RCC 7860 (cell line): Measurements from ENCODE around the gene POU2F2.

Experiments
- DNase-seq: peaks from one replicate; pipeline ENCODE4 v3.0.0-alpha.2; 2015; ENCODE audit warnings: low spot score
- FAIRE-seq: peaks from 2 replicates; lab custom pipeline; 2012; peaks lifted over from hg19 to GRCh38; lab: Jason Lieb, UNC

The POU2F2 gene

GRCh38 chr19:42132030-42132628 lies at the start of gene POU2F2:
Gene POU2F2, minus strand, starts transcription at chr19:42132446. Its CDS starts 35 bp downstream, at chr19:42132411.
- DNase-seq (no peak), FAIRE-seq (no peak)

- FAIRE-seq (no peak), DNase-seq (no peak)
Observed at GRCh38 chr19:42178791-42179674, 46.8 kb upstream of the POU2F2 start.

GRCh38 chr19:42177686-42178019 lies 45.4 kb upstream of the POU2F2 start:
- FAIRE-seq = no peak

GRCh38 chr19:42176990-42177685 lies 44.9 kb upstream of the POU2F2 start:
- DNase-seq (no peak), FAIRE-seq (no peak)

More at GRCh38 chr19:42177686-42178019, 45.4 kb upstream of the POU2F2 start:
- DNase-seq = no peak

- FAIRE-seq (no peak), DNase-seq (no peak)
Observed at GRCh38 chr19:42176649-42176989, 44.4 kb upstream of the POU2F2 start.

- FAIRE-seq = no peak
- DNase-seq = no peak
Observed at GRCh38 chr19:42175952-42176648, 43.9 kb upstream of the POU2F2 start.

- FAIRE-seq (no peak), DNase-seq (no peak)
Observed at GRCh38 chr19:42174958-42175734, 42.9 kb upstream of the POU2F2 start.

GRCh38 chr19:42174188-42174587 lies 41.9 kb upstream of the POU2F2 start:
- no peak for FAIRE-seq
- no peak for DNase-seq

GRCh38 chr19:42173695-42174094 lies 41.4 kb upstream of the POU2F2 start:
- FAIRE-seq = no peak
- DNase-seq = no peak

GRCh38 chr19:42172261-42172660 lies 40.0 kb upstream of the POU2F2 start:
- no peak for DNase-seq
- no peak for FAIRE-seq

- FAIRE-seq = no peak
- DNase-seq = no peak
Observed at GRCh38 chr19:42170715-42171114, 38.5 kb upstream of the POU2F2 start.

GRCh38 chr19:42169486-42170413 lies 37.5 kb upstream of the POU2F2 start:
- no peak for FAIRE-seq

GRCh38 chr19:42168206-42168605 lies 36.0 kb upstream of the POU2F2 start:
- no peak for FAIRE-seq
- no peak for DNase-seq

More at GRCh38 chr19:42169486-42170413, 37.5 kb upstream of the POU2F2 start:
- no peak for DNase-seq

GRCh38 chr19:42166316-42166715 lies 34.1 kb upstream of the POU2F2 start:
- DNase-seq (no peak), FAIRE-seq (no peak)

GRCh38 chr19:42165146-42165545 lies 32.9 kb upstream of the POU2F2 start:
- FAIRE-seq = no peak
- no peak for DNase-seq

- FAIRE-seq (no peak), DNase-seq (no peak)
Observed at GRCh38 chr19:42161616-42162263, 29.5 kb upstream of the POU2F2 start.

- DNase-seq (no peak), FAIRE-seq (no peak)
Observed at GRCh38 chr19:42159942-42160341, 27.7 kb upstream of the POU2F2 start.

- DNase-seq (no peak), FAIRE-seq (no peak)
Observed at GRCh38 chr19:42158926-42159325, 26.7 kb upstream of the POU2F2 start.

GRCh38 chr19:42156571-42156970 lies 24.3 kb upstream of the POU2F2 start:
- no peak for FAIRE-seq

More at GRCh38 chr19:42156571-42156970, 24.3 kb upstream of the POU2F2 start:
- DNase-seq = no peak
